ENCODE results near the gene THAP4.

DNA sequence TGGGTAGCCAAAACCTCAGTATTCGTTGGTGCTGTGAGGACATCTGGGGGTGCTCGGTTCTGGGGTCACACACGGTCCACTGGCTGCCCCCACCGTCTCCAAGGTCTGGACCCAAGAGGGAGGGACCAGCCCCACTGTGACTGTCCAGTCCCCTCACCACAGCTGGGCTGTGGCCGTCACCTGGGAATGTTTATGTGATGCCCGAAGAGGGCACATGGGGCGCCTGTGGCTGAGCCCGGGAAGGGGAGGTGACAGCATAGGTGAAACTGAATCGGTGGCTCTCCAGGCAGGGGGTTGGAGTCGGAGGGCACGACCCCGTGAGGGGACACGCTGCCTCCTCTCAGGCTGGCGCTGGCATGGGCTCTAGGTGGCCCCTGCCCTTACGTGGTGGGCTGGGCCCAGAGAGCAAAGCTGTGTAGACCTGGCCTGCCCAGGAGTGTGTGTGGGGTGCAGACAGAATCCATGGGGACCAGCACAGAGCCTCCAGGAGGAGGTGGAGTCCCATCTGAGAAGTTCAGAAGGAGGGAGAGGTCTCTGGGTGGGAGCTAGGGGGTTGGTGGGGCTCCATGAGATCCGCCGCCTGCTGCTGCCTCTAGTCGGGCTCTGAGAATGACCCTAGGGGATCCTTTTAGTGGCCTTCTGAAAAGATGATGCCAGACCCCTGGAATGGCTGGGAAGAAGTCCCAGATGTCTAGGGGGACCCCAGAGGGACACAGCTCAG is 76.6 kb downstream of the THAP4 start:
- TF ChIP-seq CTCF (IDR thresholded peaks at IDR 0.05; ENCODE audit: insufficient read depth, low read length) (no peak), GABPA (IDR thresholded peaks at IDR 0.05; ENCODE audit: low read depth) (no peak), POLR2AphosphoS5 (IDR thresholded peaks at IDR 0.05; ENCODE audit: low read depth) (no peak)
- TF ChIP-seq, protein P1, sequence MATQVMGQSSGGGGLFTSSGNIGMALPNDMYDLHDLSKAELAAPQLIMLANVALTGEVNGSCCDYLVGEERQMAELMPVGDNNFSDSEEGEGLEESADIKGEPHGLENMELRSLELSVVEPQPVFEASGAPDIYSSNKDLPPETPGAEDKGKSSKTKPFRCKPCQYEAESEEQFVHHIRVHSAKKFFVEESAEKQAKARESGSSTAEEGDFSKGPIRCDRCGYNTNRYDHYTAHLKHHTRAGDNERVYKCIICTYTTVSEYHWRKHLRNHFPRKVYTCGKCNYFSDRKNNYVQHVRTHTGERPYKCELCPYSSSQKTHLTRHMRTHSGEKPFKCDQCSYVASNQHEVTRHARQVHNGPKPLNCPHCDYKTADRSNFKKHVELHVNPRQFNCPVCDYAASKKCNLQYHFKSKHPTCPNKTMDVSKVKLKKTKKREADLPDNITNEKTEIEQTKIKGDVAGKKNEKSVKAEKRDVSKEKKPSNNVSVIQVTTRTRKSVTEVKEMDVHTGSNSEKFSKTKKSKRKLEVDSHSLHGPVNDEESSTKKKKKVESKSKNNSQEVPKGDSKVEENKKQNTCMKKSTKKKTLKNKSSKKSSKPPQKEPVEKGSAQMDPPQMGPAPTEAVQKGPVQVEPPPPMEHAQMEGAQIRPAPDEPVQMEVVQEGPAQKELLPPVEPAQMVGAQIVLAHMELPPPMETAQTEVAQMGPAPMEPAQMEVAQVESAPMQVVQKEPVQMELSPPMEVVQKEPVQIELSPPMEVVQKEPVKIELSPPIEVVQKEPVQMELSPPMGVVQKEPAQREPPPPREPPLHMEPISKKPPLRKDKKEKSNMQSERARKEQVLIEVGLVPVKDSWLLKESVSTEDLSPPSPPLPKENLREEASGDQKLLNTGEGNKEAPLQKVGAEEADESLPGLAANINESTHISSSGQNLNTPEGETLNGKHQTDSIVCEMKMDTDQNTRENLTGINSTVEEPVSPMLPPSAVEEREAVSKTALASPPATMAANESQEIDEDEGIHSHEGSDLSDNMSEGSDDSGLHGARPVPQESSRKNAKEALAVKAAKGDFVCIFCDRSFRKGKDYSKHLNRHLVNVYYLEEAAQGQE (IDR thresholded peaks at IDR 0.05; ENCODE audit: insufficient replicate concordance, low read depth), result no peak
